ENCODE results near the gene ZNF77.

ZNF77 gene

GRCh38 chr19:2962018-2962670 is 17.4 kb upstream of the ZNF77 start:
- no peaks in the 10 kb centered on the region for H3K9me3 ChIP-seq (ENCODE audit: low read length)
- no peaks in the 10 kb centered on the region for H3K9me2 ChIP-seq (ENCODE audit: low read depth, low read length)
- no peaks in the 10 kb centered on the region for H4K20me1 ChIP-seq (ENCODE audit: insufficient read depth, low read length)
- H3K36me3 ChIP-seq (ENCODE audit: insufficient read depth, low read length), result no peaks in the 10 kb centered on the region
- H3K4me3 ChIP-seq (ENCODE audit: low read depth, low read length, poor library complexity, severe bottlenecking), result no peak overlapping the region
- H3K79me2 ChIP-seq (ENCODE audit: insufficient read depth, low read length), result no peaks in the 10 kb centered on the region
- no peak overlapping the region for H3K9ac ChIP-seq (ENCODE audit: low read length)
- TF ChIP-seq, protein P1, sequence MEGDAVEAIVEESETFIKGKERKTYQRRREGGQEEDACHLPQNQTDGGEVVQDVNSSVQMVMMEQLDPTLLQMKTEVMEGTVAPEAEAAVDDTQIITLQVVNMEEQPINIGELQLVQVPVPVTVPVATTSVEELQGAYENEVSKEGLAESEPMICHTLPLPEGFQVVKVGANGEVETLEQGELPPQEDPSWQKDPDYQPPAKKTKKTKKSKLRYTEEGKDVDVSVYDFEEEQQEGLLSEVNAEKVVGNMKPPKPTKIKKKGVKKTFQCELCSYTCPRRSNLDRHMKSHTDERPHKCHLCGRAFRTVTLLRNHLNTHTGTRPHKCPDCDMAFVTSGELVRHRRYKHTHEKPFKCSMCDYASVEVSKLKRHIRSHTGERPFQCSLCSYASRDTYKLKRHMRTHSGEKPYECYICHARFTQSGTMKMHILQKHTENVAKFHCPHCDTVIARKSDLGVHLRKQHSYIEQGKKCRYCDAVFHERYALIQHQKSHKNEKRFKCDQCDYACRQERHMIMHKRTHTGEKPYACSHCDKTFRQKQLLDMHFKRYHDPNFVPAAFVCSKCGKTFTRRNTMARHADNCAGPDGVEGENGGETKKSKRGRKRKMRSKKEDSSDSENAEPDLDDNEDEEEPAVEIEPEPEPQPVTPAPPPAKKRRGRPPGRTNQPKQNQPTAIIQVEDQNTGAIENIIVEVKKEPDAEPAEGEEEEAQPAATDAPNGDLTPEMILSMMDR (IDR thresholded peaks at IDR 0.05; ENCODE audit: low read length), result peak; percentile 83
- TF ChIP-seq EZH2 (IDR thresholded peaks at IDR 0.05; ENCODE audit: borderline replicate concordance, low read length), result no peak
- H3F3A ChIP-seq (ENCODE audit: insufficient read depth, low read length), result no peaks in the 10 kb centered on the region
- no peaks in the 10 kb centered on the region for H3K27me3 ChIP-seq (ENCODE audit: insufficient read depth, low read length)
- H3K4me1 ChIP-seq (ENCODE audit: insufficient read depth, low read length, severe bottlenecking), result no peaks in the 10 kb centered on the region
- no peak overlapping the region for H3K27ac ChIP-seq (ENCODE audit: low read depth, low read length, poor library complexity, severe bottlenecking)
- H3K4me2 ChIP-seq (ENCODE audit: low read length), result no peak overlapping the region
- no peak overlapping the region for H2AFZ ChIP-seq (ENCODE audit: low read length)

DNA sequence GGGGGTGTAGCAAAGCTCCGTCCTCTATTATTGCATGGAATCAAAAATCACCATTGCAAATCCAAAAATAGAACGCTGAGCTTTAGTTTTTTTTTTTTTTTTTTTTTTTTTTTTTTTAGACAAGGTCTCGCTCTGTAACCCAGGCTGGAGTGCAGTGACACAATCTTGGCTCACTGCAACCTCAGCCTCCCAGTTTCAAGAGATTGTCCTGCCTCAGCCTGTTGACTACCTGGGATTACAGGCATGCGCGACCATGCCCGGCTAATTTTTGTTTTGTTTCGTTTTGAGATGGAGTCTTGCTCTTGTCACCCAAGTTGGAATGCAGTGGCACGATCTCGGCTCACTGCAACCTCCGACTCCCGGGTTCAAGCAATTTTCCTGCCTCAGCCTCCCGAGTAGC is 15.3 kb upstream of the ZNF77 start:
- H3K36me3 ChIP-seq (ENCODE audit: insufficient read depth, low read length), result no peaks in the 10 kb centered on the region
- no peaks in the 10 kb centered on the region for H3K9me2 ChIP-seq (ENCODE audit: low read depth, low read length)
- no peak overlapping the region for H3K4me3 ChIP-seq (ENCODE audit: low read depth, low read length, poor library complexity, severe bottlenecking)

DNA sequence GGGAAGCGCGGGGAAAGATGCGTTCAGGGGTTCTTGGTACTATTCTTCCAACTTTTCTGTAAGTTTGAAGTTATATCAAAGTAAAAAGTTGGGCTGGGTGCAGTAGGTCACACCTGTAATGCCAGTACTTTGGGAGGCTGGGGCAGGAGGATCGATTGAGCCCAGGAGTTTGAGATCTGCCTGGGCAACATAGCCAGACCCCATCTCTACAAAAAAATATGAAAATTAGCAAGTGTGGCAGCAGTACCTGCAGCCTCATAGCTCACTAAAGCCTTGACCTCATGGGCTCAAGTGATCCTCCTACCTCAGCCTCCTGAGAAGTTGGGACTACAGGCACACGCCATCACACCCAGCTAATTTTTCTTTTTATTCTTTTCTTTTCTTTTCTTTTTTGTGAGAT is 12.4 kb upstream of the ZNF77 start:
- no peak overlapping the region for H3K27ac ChIP-seq (ENCODE audit: low read depth, low read length, poor library complexity, severe bottlenecking)
- no peaks in the 10 kb centered on the region for H3F3A ChIP-seq (ENCODE audit: insufficient read depth, low read length)
- no peaks in the 10 kb centered on the region for H3K9me2 ChIP-seq (ENCODE audit: low read depth, low read length)
- TF ChIP-seq, protein P1 (IDR thresholded peaks at IDR 0.05; ENCODE audit: low read length), result no peak
- no peak for TF ChIP-seq EZH2 (IDR thresholded peaks at IDR 0.05; ENCODE audit: borderline replicate concordance, low read length)
- H3K4me1 ChIP-seq (ENCODE audit: insufficient read depth, low read length, severe bottlenecking), result no peaks in the 10 kb centered on the region
- no peaks in the 10 kb centered on the region for H3K79me2 ChIP-seq (ENCODE audit: insufficient read depth, low read length)
- H3K4me3 ChIP-seq (ENCODE audit: low read depth, low read length, poor library complexity, severe bottlenecking), result no peak overlapping the region
- no peak overlapping the region for H3K4me2 ChIP-seq (ENCODE audit: low read length)
- no peak overlapping the region for H2AFZ ChIP-seq (ENCODE audit: low read length)
- H3K9me3 ChIP-seq (ENCODE audit: low read length), result no peaks in the 10 kb centered on the region
- no peaks in the 10 kb centered on the region for H3K36me3 ChIP-seq (ENCODE audit: insufficient read depth, low read length)
- H3K9ac ChIP-seq (ENCODE audit: low read length), result no peak overlapping the region
- H3K27me3 ChIP-seq (ENCODE audit: insufficient read depth, low read length), result no peaks in the 10 kb centered on the region
- H4K20me1 ChIP-seq (ENCODE audit: insufficient read depth, low read length), result no peaks in the 10 kb centered on the region

More for the DNA sequence above, 15.3 kb upstream of the ZNF77 start:
- Histone ChIP-seq H3K79me2 (ENCODE audit: insufficient read depth, low read length) (no peaks in the 10 kb centered on the region), H4K20me1 (ENCODE audit: insufficient read depth, low read length) (no peaks in the 10 kb centered on the region), H3K27me3 (ENCODE audit: insufficient read depth, low read length) (no peaks in the 10 kb centered on the region), H3K9ac (ENCODE audit: low read length) (no peak overlapping the region), H3K4me2 (ENCODE audit: low read length) (no peak overlapping the region), H2AFZ (ENCODE audit: low read length) (no peak overlapping the region), H3K4me1 (ENCODE audit: insufficient read depth, low read length, severe bottlenecking) (no peaks in the 10 kb centered on the region), H3F3A (ENCODE audit: insufficient read depth, low read length) (no peaks in the 10 kb centered on the region), H3K9me3 (ENCODE audit: low read length) (no peaks in the 10 kb centered on the region), H3K27ac (ENCODE audit: low read depth, low read length, poor library complexity, severe bottlenecking) (no peak overlapping the region)
- no peak for TF ChIP-seq EZH2 (IDR thresholded peaks at IDR 0.05; ENCODE audit: borderline replicate concordance, low read length)
- TF ChIP-seq, protein P1 (IDR thresholded peaks at IDR 0.05; ENCODE audit: low read length), result no peak

Data from OCI-LY1 (cell line).